Stimulated activated CD4-positive, alpha-beta T cell treated with anti-CD3 and anti-CD28 coated beads, Interleukin-15, amount 100 ng/mL, for 24 hours (primary cell): ENCODE data around the gene TTC38.
"Not testable (repeated sequence)": the region's sequence is repeated elsewhere in the genome, so short reads cannot be mapped to it uniquely, and the experiment has no call there.

Experiments used
- DNase-seq: peaks from one replicate; pipeline ENCODE4 v3.0.0-alpha.2; 2020

Gene TTC38

DNA sequence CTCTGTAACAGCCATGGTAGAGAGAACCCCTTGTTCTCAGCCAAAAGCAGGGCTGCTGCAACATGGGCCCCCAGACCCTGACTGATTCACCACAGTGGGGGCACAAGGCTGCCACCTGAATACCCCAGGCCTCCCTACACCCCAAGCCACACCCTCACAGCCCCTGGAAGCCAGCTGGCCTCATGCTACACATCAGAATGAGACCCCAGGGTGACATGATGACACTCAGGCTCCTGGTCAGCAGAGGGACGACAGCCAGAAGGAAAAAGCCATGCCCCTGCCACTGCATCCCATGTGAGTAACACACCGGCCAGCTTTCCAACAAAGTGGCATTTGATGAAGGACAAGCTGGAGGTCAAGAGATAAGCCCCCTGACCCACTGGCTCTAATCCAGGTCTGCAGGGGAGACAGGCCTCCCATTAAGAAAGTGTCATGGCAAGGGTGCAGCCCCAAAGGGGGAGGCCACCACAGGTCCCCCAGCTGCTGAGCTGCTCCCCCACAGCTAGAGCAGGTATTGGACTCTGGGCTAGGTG is 20.3 kb upstream of the TTC38 start:
- no peak for DNase-seq

DNA sequence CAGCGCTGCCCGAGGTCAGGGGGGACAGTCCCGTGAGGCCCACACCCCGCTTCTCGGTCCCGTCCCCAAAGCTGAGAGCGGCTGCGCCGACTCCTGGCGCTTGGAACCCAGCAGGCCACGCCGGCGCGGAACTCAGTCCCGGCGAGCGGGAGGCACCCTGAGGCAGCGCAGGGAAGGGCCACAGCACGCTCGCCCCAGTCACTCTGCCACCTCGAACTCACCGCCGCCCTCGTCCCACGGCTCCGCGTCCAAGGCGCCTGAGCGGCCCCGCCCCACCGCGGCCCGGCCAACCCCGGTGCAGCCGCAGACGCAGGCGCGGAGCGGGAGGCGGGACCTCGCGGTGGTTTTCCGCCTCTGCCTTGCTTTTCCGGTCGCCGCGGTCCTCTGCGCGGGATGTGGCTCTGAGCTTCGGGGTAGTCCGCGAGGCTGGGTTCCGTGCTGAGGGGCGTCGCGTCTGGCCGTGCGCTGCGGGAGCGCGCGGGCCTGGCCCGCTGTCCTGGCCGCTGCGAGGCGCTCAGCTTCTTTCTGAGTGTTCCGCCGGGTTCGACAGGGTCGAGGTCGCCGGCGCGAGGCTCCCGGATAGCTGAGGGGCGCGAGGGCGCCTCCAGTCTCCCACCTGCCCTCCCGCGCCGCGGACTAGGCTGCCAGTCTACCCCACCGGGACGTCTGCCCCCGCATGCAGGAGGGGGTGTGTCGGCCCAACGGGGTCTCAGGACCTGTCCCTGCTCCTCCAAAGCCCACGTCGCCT is 17.6 kb upstream of the TTC38 start, which contains the start of gene CDPF1:
Gene CDPF1, minus strand, starts transcription at position 259 of the 748 bp plus-strand sequence. CDS start 2,009 bp downstream, outside the sequence.
- peak; percentile 95 for DNase-seq

GRCh38 chr22:46250783-46251125 is 17.1 kb upstream of the TTC38 start:
- DNase-seq = peak; percentile 27

GRCh38 chr22:46251266-46251665 is 16.5 kb upstream of the TTC38 start:
- DNase-seq = no peak

DNA sequence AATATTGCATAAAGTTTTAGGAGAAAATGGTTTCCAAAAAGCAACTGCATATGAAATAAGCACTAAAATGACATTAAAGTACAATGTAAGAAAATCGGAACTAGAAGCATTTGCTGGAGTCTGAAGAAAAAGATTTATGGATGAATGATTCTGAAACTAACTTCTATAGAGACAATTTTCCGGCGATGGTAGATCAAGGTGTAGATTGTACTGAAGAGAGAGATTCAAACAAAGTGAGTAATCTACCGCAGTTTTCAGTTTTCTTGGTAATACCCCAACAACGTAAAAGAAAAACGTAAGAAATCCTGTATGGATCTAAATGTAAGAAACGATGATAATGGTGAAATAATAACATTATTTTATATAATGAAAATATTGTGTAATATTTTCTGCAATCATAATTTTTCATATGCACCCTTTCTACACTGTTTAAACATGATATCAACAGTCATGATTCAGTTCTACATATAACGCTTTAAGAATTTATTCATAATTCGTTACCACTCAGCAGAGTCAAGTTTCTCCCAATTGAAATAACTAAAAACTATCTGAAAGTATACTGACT is 15.9 kb upstream of the TTC38 start:
- no peak for DNase-seq

DNA sequence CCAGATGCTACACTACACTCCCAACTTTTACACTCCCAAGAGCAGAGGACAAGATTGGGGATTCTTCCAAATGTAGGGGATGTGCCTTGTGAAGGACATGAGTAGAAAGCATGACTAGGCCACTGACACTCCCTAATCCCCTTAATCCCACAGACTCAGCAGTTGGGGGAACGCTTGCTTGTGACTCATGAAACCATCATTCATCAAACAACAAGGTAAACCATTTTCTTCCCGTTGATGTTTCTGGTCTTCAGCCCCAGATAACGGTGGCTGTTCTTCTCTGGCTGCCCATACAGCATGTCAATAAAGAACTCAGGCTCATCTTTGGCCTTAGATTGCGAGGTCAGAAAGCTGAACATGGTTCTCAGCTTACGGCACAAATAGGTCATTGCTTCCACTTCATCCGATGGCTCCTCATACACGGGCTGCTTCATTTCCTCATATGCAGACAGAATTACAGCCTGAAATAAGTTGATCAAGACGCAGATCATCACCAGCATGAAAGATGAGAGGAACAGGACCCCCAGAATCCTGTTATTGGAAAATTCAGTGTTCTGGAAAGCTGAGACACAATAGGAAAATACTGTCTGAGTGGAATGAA is 11.3 kb upstream of the TTC38 start:
- no peak for DNase-seq

GRCh38 chr22:46259374-46259773 is 8.4 kb upstream of the TTC38 start:
- DNase-seq = no peak

DNA sequence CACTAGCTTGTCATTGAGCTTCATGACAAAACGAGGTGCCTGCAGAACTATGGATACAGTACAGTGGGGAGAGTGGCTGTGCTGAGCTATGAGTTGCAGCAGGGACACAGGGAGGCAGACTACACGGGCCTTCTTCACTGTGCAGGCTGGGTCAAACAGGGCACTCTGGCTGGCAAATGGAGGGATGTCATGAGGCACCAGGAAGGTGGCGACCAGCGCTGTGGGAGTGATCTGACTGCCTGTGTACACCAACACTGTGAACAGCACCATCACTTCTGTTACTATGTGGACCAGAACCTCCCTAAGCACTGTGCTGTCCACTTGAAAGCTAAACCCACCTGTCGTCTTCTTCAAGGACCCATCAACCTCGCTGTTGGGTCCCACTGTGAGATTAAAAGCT is 7.8 kb upstream of the TTC38 start:
- no peak for DNase-seq

DNA sequence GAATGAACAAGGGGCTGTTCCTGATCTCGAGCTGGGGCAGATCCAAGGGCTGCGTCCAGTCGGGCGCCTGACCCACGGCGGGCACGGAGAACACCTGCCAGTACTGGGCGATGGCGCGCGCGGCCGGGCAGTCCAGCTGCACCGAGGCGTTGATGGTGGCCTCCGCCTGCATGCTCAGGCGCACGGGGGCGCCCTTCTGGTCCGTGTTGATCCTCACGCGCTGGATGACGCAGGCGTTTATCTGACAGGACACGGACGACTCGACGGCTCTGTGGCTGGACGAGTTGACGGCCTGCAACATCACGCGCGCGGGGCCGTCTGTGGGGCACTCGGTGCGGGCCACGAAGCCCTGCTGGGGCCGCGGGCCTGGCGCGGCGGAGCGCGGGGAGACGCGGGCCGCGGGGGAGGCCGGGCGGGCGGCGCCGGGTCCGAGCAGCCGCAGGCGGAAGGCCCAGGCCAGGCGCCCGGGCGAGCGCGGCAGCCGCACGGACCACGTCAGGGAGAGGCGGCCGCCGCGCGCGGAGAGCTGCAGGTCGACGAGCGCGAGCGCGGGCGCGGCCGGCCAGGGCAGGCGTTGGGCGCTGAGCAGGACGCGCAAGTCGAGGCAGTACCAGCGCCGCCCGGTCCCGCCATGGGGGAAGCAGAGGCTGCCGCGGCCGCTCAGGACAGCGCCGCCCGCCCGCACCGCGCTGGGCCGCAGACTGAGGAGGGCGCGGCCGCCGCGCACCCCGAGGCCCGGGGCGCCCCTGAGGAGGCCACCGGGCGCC is 5.2 kb upstream of the TTC38 start:
- DNase-seq = peak; percentile 60

- no peak for DNase-seq
Measured at GRCh38 chr22:46263216-46263590, 4.6 kb upstream of the TTC38 start, which contains the start of gene PKDREJ. Gene PKDREJ, minus strand, starts transcription at chr22:46263343. Its CDS starts 21 bp downstream, at chr22:46263322.

DNA sequence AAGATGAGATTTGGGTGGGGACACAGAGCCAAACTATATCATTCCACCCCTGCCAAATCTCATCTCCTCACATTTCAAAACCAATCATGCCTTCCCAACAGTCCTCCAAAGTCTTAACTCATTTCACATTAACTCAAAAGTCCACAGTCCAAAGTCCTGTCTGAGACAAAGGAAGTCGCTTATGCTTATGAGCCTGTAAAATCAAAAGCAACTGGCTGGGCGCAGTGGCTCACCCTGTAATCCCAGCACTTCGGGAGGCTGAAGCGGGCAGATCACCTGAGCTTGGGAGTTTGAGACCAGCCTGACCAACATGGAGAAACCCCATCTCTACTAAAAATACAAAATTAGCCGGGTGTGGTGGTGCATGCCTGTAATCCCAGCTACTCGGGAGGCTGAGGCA is 3.3 kb upstream of the TTC38 start:
- not testable (repeated sequence) for DNase-seq

GRCh38 chr22:46265627-46266026 is 2.2 kb upstream of the TTC38 start:
- not testable (repeated sequence) for DNase-seq

GRCh38 chr22:46269564-46269963 is 1.8 kb downstream of the TTC38 start:
- no peak for DNase-seq

DNA sequence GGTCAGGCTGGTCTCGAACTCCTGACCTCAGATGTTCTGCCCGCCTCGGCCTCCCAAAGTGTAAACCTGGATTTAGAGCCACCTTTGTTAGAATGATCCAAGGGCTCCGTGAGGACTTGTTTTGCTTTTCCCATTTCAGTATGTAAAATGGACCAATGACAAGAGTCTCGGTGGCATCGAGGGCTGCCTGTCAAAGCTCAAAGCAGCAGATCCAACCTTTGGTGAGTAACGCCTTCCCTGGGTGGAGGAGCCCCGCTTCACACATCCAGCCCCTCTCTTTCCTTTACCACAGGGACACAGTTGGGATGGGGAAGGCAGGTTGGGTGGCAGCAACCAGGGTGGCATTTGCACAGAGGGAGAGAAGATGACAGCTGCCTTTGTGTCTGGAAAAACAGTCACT is 4.4 kb downstream of the TTC38 start:
- DNase-seq = no peak

DNA sequence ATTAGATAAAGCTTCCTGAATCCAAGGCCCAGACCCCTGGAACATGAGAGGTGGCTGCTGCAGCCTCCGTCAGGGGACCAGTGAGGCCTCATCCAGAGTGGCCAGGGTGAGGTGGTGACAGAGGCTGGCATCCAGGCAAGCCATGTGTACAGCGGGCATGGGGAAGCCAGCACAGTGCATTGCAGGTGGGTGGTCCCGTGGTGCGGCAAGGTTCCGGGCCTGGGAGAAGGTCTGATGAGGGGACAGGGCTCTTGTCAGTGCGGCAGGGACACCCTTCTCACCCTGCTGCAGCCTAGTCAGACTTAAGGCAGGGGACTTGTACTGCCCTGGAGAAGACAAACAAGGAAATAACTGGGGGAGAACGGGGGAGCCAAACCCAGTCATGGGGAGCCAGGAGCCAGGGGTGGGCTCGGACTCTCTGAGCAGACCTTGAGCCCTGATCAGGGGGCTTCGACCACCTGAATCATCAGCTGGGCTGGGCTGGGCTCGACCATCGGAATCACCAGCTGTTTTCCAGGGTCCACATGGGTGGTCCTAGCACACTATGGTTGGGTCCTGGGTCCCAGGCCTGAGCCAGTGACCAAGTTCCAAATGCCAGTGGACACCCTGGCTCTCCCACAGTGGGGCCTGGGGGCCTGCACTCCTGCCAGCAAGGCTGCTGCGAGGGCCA is 5.1 kb downstream of the TTC38 start:
- DNase-seq = no peak

DNA sequence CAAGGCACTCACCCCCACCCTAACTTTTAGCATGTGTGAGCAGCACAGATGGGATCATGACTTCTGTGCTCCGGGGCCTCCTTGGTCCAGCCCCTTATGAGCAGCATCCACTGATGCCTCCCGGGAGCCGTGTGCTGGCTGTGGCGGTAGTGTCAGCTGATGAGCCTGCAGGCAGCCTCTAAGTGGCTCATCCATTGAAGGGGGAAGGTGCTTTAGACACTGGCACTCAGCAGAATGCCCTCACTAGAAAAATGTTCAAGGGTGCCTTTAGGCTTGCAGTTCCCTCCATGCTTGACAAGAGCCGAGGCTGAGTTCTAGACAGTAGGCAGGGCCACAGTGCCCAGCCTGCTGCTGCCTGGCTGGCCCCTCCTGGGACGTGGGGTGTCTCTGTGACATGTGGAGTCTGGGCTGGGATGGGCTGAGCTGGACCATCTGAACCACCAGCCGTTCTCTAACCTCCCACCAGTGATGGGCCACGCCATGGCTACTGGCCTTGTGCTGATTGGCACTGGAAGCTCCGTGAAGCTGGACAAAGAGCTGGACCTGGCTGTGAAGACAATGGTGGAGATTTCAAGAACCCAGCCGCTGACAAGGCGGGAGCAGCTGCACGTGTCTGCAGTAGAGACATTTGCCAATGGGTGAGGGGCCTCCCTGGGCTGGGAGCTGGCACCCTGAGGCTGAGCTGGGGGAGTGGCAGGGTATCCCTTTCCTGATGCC is 5.8 kb downstream of the TTC38 start:
- DNase-seq = no peak

DNA sequence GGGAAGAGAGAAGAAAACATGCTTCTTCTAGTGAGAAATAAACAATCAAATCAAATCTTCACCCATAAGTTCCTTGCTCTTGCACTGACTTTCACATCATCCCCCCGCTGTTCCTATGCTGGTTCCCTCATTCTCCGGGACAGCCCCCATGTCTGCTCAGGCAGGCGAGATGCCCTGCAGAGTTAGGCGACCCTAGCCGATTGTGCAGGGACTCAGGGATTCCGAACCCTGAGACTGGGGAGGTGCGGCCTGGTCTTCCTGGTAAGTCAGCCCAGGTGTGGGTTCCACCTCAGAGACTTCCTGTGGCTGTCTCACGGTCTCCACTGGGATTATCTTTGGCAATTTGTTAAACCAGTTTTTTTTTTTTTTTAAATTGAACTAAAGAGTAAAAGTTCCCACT is 6.6 kb downstream of the TTC38 start:
- DNase-seq = no peak

DNA sequence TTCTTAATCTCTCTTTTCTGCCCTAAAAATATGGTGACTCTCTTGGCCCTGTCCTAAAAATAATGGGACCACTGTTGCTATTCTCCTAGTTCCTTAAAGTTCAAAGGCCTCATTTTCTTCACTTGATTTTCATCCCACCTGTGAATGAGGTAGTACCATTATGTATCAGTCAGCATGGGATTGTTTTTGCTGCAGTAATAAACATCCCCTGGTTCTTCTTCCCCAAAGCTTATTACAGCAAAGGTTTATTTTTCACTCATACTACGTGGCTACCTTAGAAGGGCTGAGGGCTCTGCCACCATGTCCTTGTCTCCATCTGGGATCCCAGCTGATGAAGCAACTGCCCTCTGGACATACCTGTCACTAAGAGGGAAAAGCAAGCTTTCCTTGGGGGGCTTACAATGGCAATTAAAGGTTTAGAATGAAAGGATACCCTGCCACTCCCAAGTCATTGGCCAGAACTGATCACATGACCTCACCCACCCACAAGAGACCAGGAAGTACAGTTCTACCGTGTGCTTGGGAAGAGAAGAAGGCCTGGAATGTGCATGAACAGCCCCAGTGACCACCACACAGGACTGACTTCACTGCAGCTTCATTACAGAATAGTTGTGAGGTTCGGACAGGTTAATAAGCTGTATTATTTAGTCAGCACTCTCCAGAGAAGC is 7.8 kb downstream of the TTC38 start:
- no peak for DNase-seq

DNA sequence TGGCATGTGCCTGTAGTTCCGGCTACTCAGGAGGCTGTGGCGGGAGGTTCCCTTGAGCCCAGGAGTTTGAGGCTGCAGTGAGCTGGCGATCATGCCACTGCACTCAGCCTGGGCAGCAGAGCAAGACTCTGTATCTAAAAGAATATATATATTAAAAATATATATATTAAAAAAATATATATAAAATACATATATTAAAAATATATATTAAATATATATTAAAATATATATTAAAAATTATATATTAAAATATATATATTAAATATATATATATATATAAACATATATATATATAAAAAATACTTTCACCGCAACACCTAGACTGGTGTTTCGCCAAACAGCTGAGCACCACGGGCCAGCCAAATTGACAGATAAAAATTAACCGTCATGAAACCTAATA is 8.8 kb downstream of the TTC38 start:
- no peak for DNase-seq

DNA sequence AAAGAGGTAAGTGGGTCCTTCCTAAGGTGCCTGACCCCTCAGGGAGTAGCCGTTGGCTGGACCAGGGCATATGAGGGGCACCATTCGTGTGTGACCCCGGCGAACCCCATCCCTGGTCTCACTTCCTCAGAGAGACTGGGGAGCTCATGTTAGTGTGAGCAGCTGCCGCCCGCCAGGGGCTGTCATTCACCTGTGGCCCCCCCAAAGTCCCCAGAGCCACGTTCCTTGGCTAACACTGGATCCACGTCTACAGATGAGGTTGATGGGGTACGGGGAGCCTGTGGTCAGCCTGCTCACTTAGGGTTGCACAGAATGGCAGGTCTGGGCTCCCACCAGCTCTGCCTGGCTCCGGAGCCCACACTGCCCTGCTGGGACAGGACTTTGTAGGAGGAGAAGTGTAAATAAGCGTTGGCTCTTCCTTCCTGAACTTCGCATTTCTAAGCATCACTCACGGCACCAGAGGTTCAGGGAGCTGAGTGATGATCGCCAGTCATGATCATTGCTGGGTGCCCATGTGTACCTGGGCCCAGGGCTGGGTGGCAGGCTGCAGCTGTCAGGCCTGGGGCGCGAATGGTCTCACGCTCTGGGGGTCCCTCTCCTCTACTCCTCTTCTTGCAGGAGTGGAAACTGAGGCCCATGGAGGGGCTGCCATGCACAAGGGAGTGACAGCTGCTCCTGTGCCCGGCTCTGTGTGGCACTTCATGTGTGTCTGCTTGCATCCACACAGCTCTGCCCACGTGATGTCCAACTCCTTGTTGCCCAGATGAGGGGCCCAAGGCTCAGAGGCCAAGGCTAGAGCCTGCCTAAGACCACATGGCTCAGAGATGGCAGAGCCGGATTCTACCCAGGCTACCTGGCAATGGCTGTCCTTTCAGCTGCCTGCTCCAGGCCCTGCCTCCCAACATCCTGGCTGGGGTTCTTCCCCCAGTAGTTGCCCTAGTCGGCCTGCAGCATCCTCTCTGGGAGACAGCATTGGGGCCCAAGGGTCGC is 11.1 kb downstream of the TTC38 start:
- DNase-seq = no peak
